HG03039 (cell line): ENCODE measurements around the gene ZNF555.

Experiments used
- ATAC-seq: cut with Tn5 transposase; IDR thresholded peaks from one replicate; pipeline ENCODE4 v1.9.1; 2021; ENCODE audit warnings: mild to moderate bottlenecking, moderate library complexity; ENCODE audit not compliant: unreplicated experiment

ZNF555 gene

GRCh38 chr19:2822846-2823245 is 18.4 kb upstream of the ZNF555 start:
- no peak for ATAC-seq

- no peak for ATAC-seq
Observed at GRCh38 chr19:2823646-2824045, 17.6 kb upstream of the ZNF555 start.

GRCh38 chr19:2824129-2824528 is 17.1 kb upstream of the ZNF555 start:
- ATAC-seq = no peak

GRCh38 chr19:2827022-2827421 is 14.3 kb upstream of the ZNF555 start:
- no peak for ATAC-seq

- no peak for ATAC-seq
Observed at GRCh38 chr19:2827840-2828489, 13.3 kb upstream of the ZNF555 start.

GRCh38 chr19:2834294-2834871 is 6.9 kb upstream of the ZNF555 start:
- no peak for ATAC-seq

- ATAC-seq = no peak
Observed at GRCh38 chr19:2837430-2837829, 3.8 kb upstream of the ZNF555 start.

- peak; percentile 6 for ATAC-seq
Observed at GRCh38 chr19:2841855-2842574, 740 bp downstream of the ZNF555 start.

- ATAC-seq = no peak
Observed at GRCh38 chr19:2845107-2845506, 3.8 kb downstream of the ZNF555 start.

GRCh38 chr19:2846180-2846894 is 5.1 kb downstream of the ZNF555 start:
- ATAC-seq = no peak

- ATAC-seq = no peak
Observed at GRCh38 chr19:2847507-2847906, 6.2 kb downstream of the ZNF555 start.

GRCh38 chr19:2848616-2849015 is 7.3 kb downstream of the ZNF555 start:
- no peak for ATAC-seq

- ATAC-seq = no peak
Observed at GRCh38 chr19:2850256-2850925, 9.1 kb downstream of the ZNF555 start.

- no peak for ATAC-seq
Observed at GRCh38 chr19:2852598-2852997, 11.3 kb downstream of the ZNF555 start.

GRCh38 chr19:2853015-2853606 is 11.8 kb downstream of the ZNF555 start:
- ATAC-seq = no peak

- ATAC-seq = no peak
Observed at GRCh38 chr19:2854849-2855248, 13.6 kb downstream of the ZNF555 start.

- ATAC-seq = no peak
Observed at GRCh38 chr19:2856457-2857050, 15.3 kb downstream of the ZNF555 start.

- no peak for ATAC-seq
Observed at GRCh38 chr19:2858864-2859263, 17.6 kb downstream of the ZNF555 start.

GRCh38 chr19:2863816-2864215 is 22.5 kb downstream of the ZNF555 start:
- no peak for ATAC-seq

GRCh38 chr19:2865334-2866100 is 24.2 kb downstream of the ZNF555 start:
- ATAC-seq = no peak
